Measurements from ENCODE around the gene DIPK1A.

GRCh38 chr1:92839442-92839841 is 121.8 kb downstream of the DIPK1A start:
- TF ChIP-seq CTCF (IDR thresholded peaks at IDR 0.05; ENCODE audit: poor library complexity, severe bottlenecking) = no peak
- no peak for TF ChIP-seq EZH2 (IDR thresholded peaks at IDR 0.05; ENCODE audit: borderline replicate concordance, insufficient read depth, low read length, poor library complexity, severe bottlenecking)
- TF ChIP-seq SMC3 (conservative IDR thresholded peaks at IDR 0.05; ENCODE audit: poor library complexity) = no peak
- no peak for TF ChIP-seq RAD21 (conservative IDR thresholded peaks at IDR 0.05)
- TF ChIP-seq TAF1 (IDR thresholded peaks at IDR 0.05; ENCODE audit: low read depth) = no peak
- no peak for TF ChIP-seq EP300 (conservative IDR thresholded peaks at IDR 0.05; ENCODE audit: poor library complexity, severe bottlenecking)
- no peak for TF ChIP-seq POLR2AphosphoS5 (IDR thresholded peaks at IDR 0.05)
- no peak for TF ChIP-seq REST (IDR thresholded peaks at IDR 0.05; ENCODE audit: borderline replicate concordance)
- no peak for TF ChIP-seq MXI1 (conservative IDR thresholded peaks at IDR 0.05; ENCODE audit: poor library complexity, severe bottlenecking)

Measured in neural cell (in vitro differentiated cells).